GM18868 (cell line): Measurements from ENCODE around the gene GLYATL3.
A peak's percentile ranks its signal among the peaks of the same experiment; 100 is the strongest.
"Not testable (repeated sequence)": the region's sequence is repeated elsewhere in the genome, so short reads cannot be mapped to it uniquely, and the experiment has no call there.

Experiments
- ATAC-seq: cut with Tn5 transposase; IDR thresholded peaks from one replicate; pipeline ENCODE4 v1.9.1; 2021; ENCODE audit warnings: mild to moderate bottlenecking, moderate library complexity; ENCODE audit not compliant: unreplicated experiment

GLYATL3 gene

GRCh38 chr6:49499623-49500022 is at the start of gene GLYATL3:
TSS of gene GLYATL3 (plus strand) at chr6:49499923. CDS start at chr6:49511991, 12,068 bp downstream.
- no peak for ATAC-seq

GRCh38 chr6:49453221-49453620 is 46.5 kb upstream of the GLYATL3 start:
- no peak for ATAC-seq

- ATAC-seq = peak; percentile 70
Observed at GRCh38 chr6:49454787-49455709, 44.7 kb upstream of the GLYATL3 start.

GRCh38 chr6:49457771-49458170 is 42.0 kb upstream of the GLYATL3 start:
- no peak for ATAC-seq

GRCh38 chr6:49462071-49462470 is 37.7 kb upstream of the GLYATL3 start:
- no peak for ATAC-seq

GRCh38 chr6:49462599-49462926 is 37.2 kb upstream of the GLYATL3 start:
- peak; percentile 4 for ATAC-seq

GRCh38 chr6:49462927-49463611 is 36.7 kb upstream of the GLYATL3 start, which contains the start of the genes CENPQ and MMUT:
TSS of gene CENPQ (plus strand) at chr6:49463370. CDS start at chr6:49470177, 6,807 bp downstream.
TSS of gene MMUT (minus strand) at chr6:49463253. CDS start at chr6:49459466, 3,787 bp downstream.
- peak; percentile 99 for ATAC-seq

- no peak for ATAC-seq
Observed at GRCh38 chr6:49463612-49463967, 36.1 kb upstream of the GLYATL3 start.

GRCh38 chr6:49464691-49465090 is 35.0 kb upstream of the GLYATL3 start:
- no peak for ATAC-seq

- ATAC-seq = no peak
Observed at GRCh38 chr6:49468042-49468441, 31.7 kb upstream of the GLYATL3 start.

- not testable (repeated sequence) for ATAC-seq
Observed at GRCh38 chr6:49476564-49476963, 23.2 kb upstream of the GLYATL3 start.

- no peak for ATAC-seq
Observed at GRCh38 chr6:49479308-49479970, 20.3 kb upstream of the GLYATL3 start.

GRCh38 chr6:49481846-49482245 is 17.9 kb upstream of the GLYATL3 start:
- not testable (repeated sequence) for ATAC-seq

- not testable (repeated sequence) for ATAC-seq
Observed at GRCh38 chr6:49483380-49483779, 16.3 kb upstream of the GLYATL3 start.

- no peak for ATAC-seq
Observed at GRCh38 chr6:49490633-49491032, 9.1 kb upstream of the GLYATL3 start.

- ATAC-seq = no peak
Observed at GRCh38 chr6:49497304-49497703, 2.4 kb upstream of the GLYATL3 start.

GRCh38 chr6:49499126-49499525 is 597 bp upstream of the GLYATL3 start:
- ATAC-seq = no peak

- no peak for ATAC-seq
Observed at GRCh38 chr6:49504666-49505065, 4.9 kb downstream of the GLYATL3 start.

GRCh38 chr6:49506569-49507111 is 6.9 kb downstream of the GLYATL3 start:
- no peak for ATAC-seq

GRCh38 chr6:49509342-49509741 is 9.6 kb downstream of the GLYATL3 start:
- no peak for ATAC-seq
